Gastrocnemius medialis (tissue), 4 donors: ENCODE measurements around the gene LTA. TPM values are rescaled to one million over a fixed set of nuclear protein-coding genes. Genes with fewer than 3 reads are reported as not detected.
A peak's percentile ranks its signal among the peaks of the same experiment; 100 is the strongest.

Experiments used
- ATAC-seq, 2 donors: fragments of 150-250 bp; one replicate each; pipeline ENCODE4 v1.9.1; 2016
- DNase-seq, 2 donors: peaks; one replicate each; pipeline ENCODE4 v3.0.0-alpha.2; 2019
- H3K27ac ChIP-seq, 4 donors: fragments of 200-600 bp; sonication (generic); 1 replicate in 1 of 4; 2 replicates in 3 of 4; pipeline ENCODE4 v1.5.1; 2016 to 2018; ENCODE audit warnings: mild to moderate bottlenecking in 2 of 4, moderate library complexity in 1 of 4
- H3K27me3 ChIP-seq, 3 donors: fragments of 200-600 bp; sonication (generic) in 2 of 3; 1 replicate in 1 of 3; 2 replicates in 2 of 3; pipeline versions ENCODE4 v1.5.1 to v1.6.0; 2016 to 2019; ENCODE audit warnings: mild to moderate bottlenecking in 1 of 3, moderate library complexity in 1 of 3
- H3K36me3 ChIP-seq, 2 donors: fragments of 200-600 bp; sonication (generic) in 1 of 2; one replicate each; pipeline ENCODE4 v1.5.1; 2017 to 2018
- H3K4me1 ChIP-seq, 2 donors: fragments of 200-600 bp; sonication (generic) in 1 of 2; one replicate each; pipeline ENCODE4 v1.5.1; 2016 to 2017; ENCODE audit warnings: mild to moderate bottlenecking in 2 of 2
- H3K4me3 ChIP-seq, 4 donors: fragments of 200-600 bp; sonication (generic) in 3 of 4; 1 replicate in 1 of 4; 2 replicates in 3 of 4; pipeline ENCODE4 v1.5.1; 2016 to 2019; ENCODE audit warnings: mild to moderate bottlenecking in 2 of 4
- H3K9me3 ChIP-seq, 3 donors: fragments of 200-600 bp; sonication (generic) in 2 of 3; 1 replicate in 1 of 3; 2 replicates in 2 of 3; pipeline ENCODE4 v1.5.1; 2016 to 2019
- CTCF ChIP-seq, 5 experiments: fragments of 450-650 bp in 3 of 5; fragments of 200-600 bp in 2 of 5; sonication (generic) in 2 of 5; IDR thresholded peaks in 4 of 5; conservative IDR thresholded peaks in 1 of 5; 1 replicate in 4 of 5; 2 replicates in 1 of 5; pipeline ENCODE4 v1.5.1; 2016 to 2019; ENCODE audit warnings: antibody characterized with exemption in 5 of 5, mild to moderate bottlenecking in 3 of 5, moderate library complexity in 3 of 5
- POLR2A ChIP-seq, 2 donors: fragments of 450-650 bp; IDR thresholded peaks; one replicate each; pipeline ENCODE4 v1.6.1; 2017; ENCODE audit warnings: antibody characterized with exemption in 2 of 2, mild to moderate bottlenecking in 2 of 2, moderate library complexity in 2 of 2
- in situ Hi-C, 4 donors: fragments of 200-750 bp; cut with MboI; loops; one replicate each; pipeline versions ENCODE4 v1.15.0 to v1.8.0; 2017; ENCODE audit warnings: low sequenced_read_pairs in 4 of 4
- intact Hi-C: fragments of 100-400 bp; cut with DNase I; formaldehyde crosslinking; loops from one replicate; pipeline ENCODE4 v1.15.1; 2023; ENCODE audit warnings: low total_unique reads
- total RNA-seq, 4 donors: library from RNA; depleted of rRNA; stranded (reverse); fragments of >200 nt; gene quantifications; one replicate each; pipeline versions ENCODE4 v1.1.0 to v1.2.3, GENCODE V29; 2016

The LTA gene
- total RNA-seq, 4 donors from 2014 or later: not detected

DNA sequence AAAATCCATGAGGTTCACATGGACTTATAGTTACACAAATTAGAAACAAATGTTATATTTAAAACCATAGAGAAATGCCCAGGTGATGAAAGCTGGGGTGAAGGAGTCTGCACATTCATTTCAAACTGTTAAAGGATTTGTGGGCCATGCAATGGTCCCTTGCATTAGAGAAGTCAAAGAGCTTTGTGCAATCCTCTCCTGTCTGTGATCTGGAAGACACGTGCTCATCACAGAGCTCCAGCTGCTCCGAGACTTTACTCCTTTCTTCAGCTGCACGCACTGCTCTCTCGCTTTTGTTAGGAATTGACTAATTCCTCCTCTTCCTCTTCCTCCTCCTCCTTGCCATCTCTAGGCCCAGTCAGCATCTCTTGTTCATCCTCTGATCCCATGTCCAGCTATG lies 38.9 kb downstream of the LTA start:
- intact Hi-C loops (no loop called here), in situ Hi-C loops (no loop called here)
- Histone ChIP-seq H3K4me3 (no peak overlapping the region), H3K9me3 (no peaks in the 10 kb centered on the region), H3K27me3 (no peaks in the 10 kb centered on the region), H3K36me3 (no peaks in the 10 kb centered on the region), H3K27ac (no peak overlapping the region), H3K4me1 (no peaks in the 10 kb centered on the region)
- ATAC-seq (no peak), DNase-seq (no peak)
- TF ChIP-seq CTCF (IDR thresholded peaks at IDR 0.05 in 4 of 5, conservative IDR thresholded peaks at IDR 0.05 in 1 of 5) (no peak), POLR2A (IDR thresholded peaks at IDR 0.05) (no peak)

GRCh38 chr6:31614075-31614619 lies 42.1 kb downstream of the LTA start:
- no peaks in the 10 kb centered on the region for H3K4me1 ChIP-seq
- no peak overlapping the region for H3K4me3 ChIP-seq
- no peaks in the 10 kb centered on the region for H3K9me3 ChIP-seq
- DNase-seq (no peak), ATAC-seq (no peak)
- in situ Hi-C loops: no loop called here
- intact Hi-C loops: no loop called here
- H3K27me3 ChIP-seq: no peaks in the 10 kb centered on the region
- TF ChIP-seq CTCF (IDR thresholded peaks at IDR 0.05 in 4 of 5, conservative IDR thresholded peaks at IDR 0.05 in 1 of 5) (no peak), POLR2A (IDR thresholded peaks at IDR 0.05) (no peak)
- H3K27ac ChIP-seq: no peak overlapping the region
- no peaks in the 10 kb centered on the region for H3K36me3 ChIP-seq

GRCh38 chr6:31614684-31615578 lies 42.8 kb downstream of the LTA start, which contains the start of gene AIF1:
AIF1 (plus strand) TSS chr6:31615234; CDS start chr6:31615330, 96 bp downstream.
- Histone ChIP-seq H3K36me3 (no peaks in the 10 kb centered on the region), H3K27ac (no peak within 1 kb of the TSS), H3K27me3 (no peaks in the 10 kb centered on the region), H3K9me3 (no peaks in the 10 kb centered on the region), H3K4me1 (peaks cover 4% of the 10 kb centered on the region in 2 donors), H3K4me3 (peak within 1 kb of the TSS in 1 of 4 donors; percentile 27)
- no peak for DNase-seq
- TF ChIP-seq CTCF (IDR thresholded peaks at IDR 0.05 in 4 of 5, conservative IDR thresholded peaks at IDR 0.05 in 1 of 5) (no peak), POLR2A (IDR thresholded peaks at IDR 0.05) (no peak)
- in situ Hi-C loops: no loop called here
- intact Hi-C loops: no loop called here
- no peak for ATAC-seq

GRCh38 chr6:31615748-31616147 lies 43.7 kb downstream of the LTA start:
- Histone ChIP-seq H3K9me3 (no peaks in the 10 kb centered on the region), H3K27me3 (no peaks in the 10 kb centered on the region), H3K27ac (no peak overlapping the region), H3K4me1 (peaks cover 4% of the 10 kb centered on the region in 2 donors), H3K36me3 (no peaks in the 10 kb centered on the region), H3K4me3 (peak overlapping the region in 1 of 4 donors; percentile 27)
- in situ Hi-C loops: no loop called here
- DNase-seq: no peak
- no peak for ATAC-seq
- intact Hi-C loops: no loop called here
- no peak for TF ChIP-seq POLR2A (IDR thresholded peaks at IDR 0.05)
- TF ChIP-seq CTCF (IDR thresholded peaks at IDR 0.05 in 4 of 5, conservative IDR thresholded peaks at IDR 0.05 in 1 of 5): no peak
